Stimulated activated CD4-positive, alpha-beta T cell treated with anti-CD3 and anti-CD28 coated beads, Interleukin-15, amount 100 ng/mL, for 48 hours (primary cell): ENCODE data around the gene COPS4.
A peak's percentile ranks its signal among the peaks of the same experiment; 100 is the strongest.
"Not testable (repeated sequence)": the region's sequence is repeated elsewhere in the genome, so short reads cannot be mapped to it uniquely, and the experiment has no call there.

Source experiments
- DNase-seq, 2 donors: peaks; one replicate each; pipeline ENCODE4 v3.0.0-alpha.2; 2020; ENCODE audit warnings: low read depth in 2 of 2

Gene COPS4

GRCh38 chr4:83023599-83023998 is 11.4 kb upstream of the COPS4 start:
- DNase-seq: not testable (repeated sequence)

GRCh38 chr4:83024233-83024632 is 10.8 kb upstream of the COPS4 start:
- DNase-seq: no peak

- no peak for DNase-seq
Observed at GRCh38 chr4:83025563-83025962, 9.4 kb upstream of the COPS4 start.

- no peak for DNase-seq
Observed at GRCh38 chr4:83028976-83029375, 6.0 kb upstream of the COPS4 start.

GRCh38 chr4:83029688-83030087 is 5.3 kb upstream of the COPS4 start:
- DNase-seq: no peak

GRCh38 chr4:83036991-83037665 is 2.1 kb downstream of the COPS4 start:
- no peak for DNase-seq

GRCh38 chr4:83040269-83040668 is 5.3 kb downstream of the COPS4 start:
- DNase-seq: no peak

- not testable (repeated sequence) for DNase-seq
Observed at GRCh38 chr4:83043157-83043556, 8.2 kb downstream of the COPS4 start.

GRCh38 chr4:83043801-83044407 is 8.9 kb downstream of the COPS4 start:
- DNase-seq: no peak

- no peak for DNase-seq
Observed at GRCh38 chr4:83046693-83047473, 11.9 kb downstream of the COPS4 start.

GRCh38 chr4:83048781-83049180 is 13.8 kb downstream of the COPS4 start:
- DNase-seq: not testable (repeated sequence)

GRCh38 chr4:83054928-83055327 is 19.9 kb downstream of the COPS4 start:
- DNase-seq: no peak

- DNase-seq: no peak
Observed at GRCh38 chr4:83062739-83063138, 27.8 kb downstream of the COPS4 start.

- DNase-seq: no peak
Observed at GRCh38 chr4:83065266-83065665, 30.3 kb downstream of the COPS4 start.

GRCh38 chr4:83067058-83067639 is 32.2 kb downstream of the COPS4 start:
- DNase-seq: no peak

- DNase-seq: no peak
Observed at GRCh38 chr4:83071116-83071515, 36.1 kb downstream of the COPS4 start.

GRCh38 chr4:83074086-83074704 is 39.2 kb downstream of the COPS4 start:
- peak; percentile 30 to 41 for DNase-seq

GRCh38 chr4:83074783-83075182 is 39.8 kb downstream of the COPS4 start:
- DNase-seq: peak; percentile 14 to 37

GRCh38 chr4:83075311-83076095 is 40.5 kb downstream of the COPS4 start:
- no peak for DNase-seq

- no peak for DNase-seq
Observed at GRCh38 chr4:83080561-83080960, 45.6 kb downstream of the COPS4 start.

- no peak for DNase-seq
Observed at GRCh38 chr4:83082777-83083176, 47.8 kb downstream of the COPS4 start.
